ENCODE data around the gene STX19.

The STX19 gene

GRCh38 chr3:94026623-94027022 lies 1.8 kb downstream of the STX19 start:
- no peak for DNase-seq (ENCODE audit: low read depth)

- no peak for DNase-seq (ENCODE audit: low read depth)
Observed at GRCh38 chr3:94024385-94024784, 4.0 kb downstream of the STX19 start.

DNA sequence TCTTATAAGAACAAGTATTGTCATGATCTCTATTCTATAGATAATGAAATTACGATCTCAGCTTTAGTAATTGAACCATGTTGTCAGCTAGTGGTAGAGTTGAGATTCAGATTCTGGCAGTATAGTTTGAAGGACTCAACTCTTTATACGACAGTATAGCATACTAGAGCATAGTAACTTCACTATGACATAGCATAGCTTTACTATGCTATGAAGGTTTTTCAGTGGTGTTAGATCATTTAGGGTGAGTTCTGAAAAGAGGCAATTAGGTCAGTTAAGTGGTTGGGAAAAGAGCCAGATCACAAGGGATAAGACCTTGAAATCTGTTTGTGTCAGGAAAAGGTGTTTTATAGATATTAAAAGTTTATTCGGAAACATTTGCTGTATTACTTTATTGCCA lies 8.1 kb downstream of the STX19 start:
- DNase-seq (ENCODE audit: low read depth), result no peak

- DNase-seq (ENCODE audit: low read depth), result no peak
Observed at GRCh38 chr3:94019659-94020058, 8.7 kb downstream of the STX19 start.

DNA sequence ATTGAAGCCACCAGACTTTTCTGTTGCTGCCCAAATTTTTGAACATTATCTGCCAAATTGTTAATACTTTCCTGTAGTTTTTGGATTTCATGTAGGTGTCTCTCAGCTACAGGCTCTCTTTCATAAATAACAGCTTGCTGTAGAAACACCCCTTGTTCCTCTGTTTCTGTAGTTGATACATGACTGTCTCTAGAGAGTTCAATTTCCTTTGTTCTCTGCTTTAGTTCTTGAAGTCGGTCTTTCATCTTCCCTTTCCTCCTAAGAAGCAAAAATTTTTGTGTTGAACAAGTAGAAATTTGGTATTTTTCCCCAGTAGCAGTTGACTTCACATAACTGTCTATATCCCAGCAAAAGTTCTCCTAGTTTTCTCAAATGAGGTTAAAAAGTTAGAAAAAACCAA lies 13.4 kb downstream of the STX19 start:
- no peak for DNase-seq (ENCODE audit: low read depth)

GRCh38 chr3:94012185-94012584 lies 16.2 kb downstream of the STX19 start:
- DNase-seq (ENCODE audit: low read depth), result no peak

GRCh38 chr3:94011233-94011711 lies 17.1 kb downstream of the STX19 start:
- no peak for DNase-seq (ENCODE audit: low read depth)

GRCh38 chr3:94009608-94010007 lies 18.8 kb downstream of the STX19 start:
- DNase-seq (ENCODE audit: low read depth), result no peak

DNA sequence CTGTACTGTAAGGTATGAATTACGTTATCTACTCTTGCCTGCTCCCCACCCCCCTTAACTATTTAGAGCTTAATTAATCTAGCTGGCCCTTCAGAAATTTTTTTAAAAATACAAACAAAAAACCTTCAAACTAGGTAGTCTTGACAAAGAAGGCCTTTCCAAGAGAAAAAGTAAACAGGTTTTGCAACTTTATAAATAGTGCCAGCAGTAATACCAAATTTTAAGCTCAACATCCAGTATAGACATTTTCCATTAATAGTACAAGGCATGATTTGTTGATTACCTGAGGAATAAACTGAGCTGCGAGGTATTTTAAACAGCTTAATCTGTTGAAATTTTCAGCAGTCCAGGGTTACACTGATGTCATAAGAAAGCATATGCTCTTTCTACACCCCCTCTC lies 20.1 kb downstream of the STX19 start:
- DNase-seq (ENCODE audit: low read depth), result no peak

DNA sequence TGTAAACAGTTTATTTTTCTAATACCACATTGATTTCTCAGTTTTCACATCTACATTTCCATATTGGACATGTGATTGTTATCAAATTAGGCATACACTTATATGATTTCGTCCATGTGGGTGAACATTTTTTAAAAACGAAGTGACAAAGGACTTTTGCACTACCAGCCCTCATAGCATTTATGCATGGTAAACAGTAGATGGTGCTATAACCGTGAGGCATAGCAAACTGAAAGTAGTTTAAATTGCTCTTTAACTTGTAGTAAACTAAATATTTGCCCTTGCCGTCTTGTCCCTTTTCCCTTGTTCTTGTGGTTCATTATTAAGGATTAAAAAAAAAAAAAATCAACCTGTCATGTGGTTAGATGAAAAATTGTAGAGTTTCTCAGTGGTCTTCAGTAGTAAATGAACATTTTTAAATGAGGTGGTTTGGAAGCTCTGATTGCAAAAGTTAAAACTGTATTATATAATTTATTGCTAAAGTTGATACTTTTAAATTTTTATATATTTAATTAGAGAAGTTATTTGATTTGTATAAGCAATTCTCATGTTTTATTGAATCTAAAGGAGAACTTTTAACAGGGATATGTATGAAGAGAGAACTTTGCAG lies 24.0 kb downstream of the STX19 start:
- peak; percentile 15 for DNase-seq (ENCODE audit: low read depth)

- DNase-seq (ENCODE audit: low read depth), result no peak
Observed at GRCh38 chr3:94001827-94002495, 26.4 kb downstream of the STX19 start.

DNA sequence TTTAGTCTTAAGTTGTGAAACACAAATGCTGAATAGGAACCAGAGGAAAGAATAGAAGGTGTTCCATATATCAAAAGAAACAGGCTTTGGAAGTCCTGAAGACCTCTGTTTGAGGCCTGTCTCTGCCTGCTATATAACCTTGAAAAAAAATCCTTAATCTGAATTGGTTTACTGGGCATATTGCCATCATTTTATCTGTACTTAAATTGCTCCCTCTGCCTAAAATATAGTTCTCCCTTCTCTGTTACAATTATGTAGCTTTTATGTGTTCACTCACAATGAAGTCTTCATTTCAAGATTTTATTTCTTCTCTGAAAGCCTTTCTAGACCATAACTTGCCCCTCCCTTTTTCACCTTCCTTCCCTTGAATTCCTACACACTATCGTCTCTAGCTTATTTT lies 27.2 kb downstream of the STX19 start:
- no peak for DNase-seq (ENCODE audit: low read depth)

DNA sequence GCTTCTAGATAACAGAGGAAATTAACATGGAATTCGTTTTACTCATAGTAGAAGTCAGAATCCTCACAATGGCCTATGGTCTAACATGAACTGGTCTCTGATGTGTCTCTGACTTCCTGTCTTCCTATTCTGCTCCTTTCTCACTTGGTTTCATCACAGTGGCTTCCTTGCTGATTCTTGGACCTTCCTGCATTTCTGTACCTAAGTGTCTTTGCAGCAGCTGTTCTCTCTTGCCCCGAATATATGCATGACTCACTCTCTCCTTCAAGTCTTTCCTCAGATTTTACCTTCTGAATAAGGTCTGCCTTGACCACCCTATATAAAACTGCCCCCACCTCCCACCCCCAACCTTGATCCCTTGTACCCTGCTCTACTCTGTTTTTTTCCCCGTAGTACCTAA lies 34.3 kb downstream of the STX19 start:
- DNase-seq (ENCODE audit: low read depth), result no peak

- no peak for DNase-seq (ENCODE audit: low read depth)
Observed at GRCh38 chr3:93992207-93992606, 36.2 kb downstream of the STX19 start.

DNA sequence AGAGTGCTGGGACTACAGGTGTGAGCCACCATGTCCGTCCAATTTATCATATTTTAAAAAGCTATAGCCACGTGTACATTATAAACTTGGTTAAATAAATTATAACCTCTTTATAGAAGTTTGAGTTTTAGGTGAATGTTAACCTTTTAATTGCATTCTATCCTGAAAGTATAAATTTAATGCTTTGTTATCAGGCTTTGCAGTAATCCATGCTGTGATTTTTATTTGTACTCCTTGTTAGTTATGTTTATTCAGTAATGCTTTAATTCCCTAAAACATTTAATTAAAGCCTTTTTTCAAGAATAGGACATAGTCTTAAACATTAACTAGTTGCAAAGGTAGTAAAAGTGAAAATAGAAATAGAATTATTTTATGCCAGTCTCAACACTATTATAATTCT lies 36.8 kb downstream of the STX19 start:
- no peak for DNase-seq (ENCODE audit: low read depth)

DNA sequence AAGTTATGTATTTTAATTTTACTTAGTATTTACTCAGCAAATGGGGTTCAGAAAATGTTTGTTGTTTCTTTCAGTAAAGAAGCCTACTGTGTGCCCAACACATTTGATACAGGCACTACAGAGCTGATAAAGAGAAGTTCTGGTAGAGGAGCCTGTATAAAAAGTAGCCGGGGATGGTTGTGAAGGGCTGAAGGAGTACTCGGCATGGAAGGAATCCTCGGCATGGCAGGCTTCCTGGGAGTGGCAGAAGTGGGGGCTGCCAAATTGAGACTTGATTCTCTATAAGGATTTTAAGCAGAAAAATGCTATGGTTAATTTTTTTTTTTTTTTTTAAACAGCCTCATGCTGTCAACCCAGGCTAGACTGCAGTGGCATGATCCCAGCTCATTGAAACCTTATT lies 39.2 kb downstream of the STX19 start:
- DNase-seq (ENCODE audit: low read depth), result no peak

DNA sequence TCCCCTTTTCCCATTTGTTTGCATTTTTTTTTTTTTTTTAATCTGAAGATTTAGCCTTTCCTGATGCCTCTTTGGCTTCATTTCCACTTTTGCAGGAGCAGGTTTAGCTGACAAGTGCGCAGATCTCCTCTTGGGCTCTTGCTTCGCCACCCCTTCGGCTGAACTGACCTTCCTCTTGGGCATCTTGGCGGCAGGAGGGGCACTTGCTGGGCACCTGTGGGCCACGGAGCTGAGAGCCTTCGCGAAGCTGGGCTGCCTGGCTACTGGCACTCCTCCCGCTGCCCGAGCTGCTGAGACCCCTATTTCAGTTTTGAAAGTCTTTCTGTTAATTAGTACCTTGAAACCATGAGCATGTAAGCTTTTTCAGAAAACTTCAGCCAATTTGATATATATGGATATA lies 39.6 kb downstream of the STX19 start:
- no peak for DNase-seq (ENCODE audit: low read depth)

GRCh38 chr3:93988283-93988682 lies 40.1 kb downstream of the STX19 start:
- DNase-seq (ENCODE audit: low read depth), result no peak

GRCh38 chr3:93984618-93985017 lies 43.8 kb downstream of the STX19 start:
- DNase-seq (ENCODE audit: low read depth), result no peak

DNA sequence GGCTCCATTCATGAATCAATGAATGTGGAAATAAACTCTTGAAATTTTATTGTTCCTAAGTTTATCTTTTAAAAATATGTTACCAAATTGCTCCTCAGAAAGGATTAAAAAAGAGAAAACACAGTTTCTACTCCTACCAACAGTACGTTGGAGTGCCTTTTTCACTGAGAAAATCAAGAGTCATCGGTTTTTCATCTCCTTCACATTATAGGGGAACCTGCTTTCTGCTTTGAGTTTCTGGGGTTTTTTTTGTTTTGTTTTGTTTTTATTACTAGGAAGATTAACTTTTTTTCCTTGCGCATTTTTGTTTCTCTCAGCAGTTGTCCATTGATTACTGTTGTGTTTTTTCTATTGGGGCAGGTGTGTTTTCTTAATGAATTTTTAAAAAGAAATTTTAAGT lies 45.0 kb downstream of the STX19 start:
- no peak for DNase-seq (ENCODE audit: low read depth)

- no peak for DNase-seq (ENCODE audit: low read depth)
Observed at GRCh38 chr3:93981649-93982048, 46.7 kb downstream of the STX19 start.

- DNase-seq (ENCODE audit: low read depth), result peak; percentile 83
Observed at GRCh38 chr3:93979850-93980676, 48.3 kb downstream of the STX19 start, which contains the start of gene ARL13B. ARL13B (plus strand) TSS chr3:93980155; CDS start chr3:93980424, 269 bp downstream.
